GM11168 (cell line): ENCODE measurements around the gene NFIA.

Experiments
- in situ Hi-C: fragments of 300-500 bp; cut with MboI; formaldehyde crosslinking; loops from one replicate; pipeline ENCODE4 v1.12.0; 2022; ENCODE audit warnings: low sequenced_read_pairs; ENCODE audit not compliant: unreplicated experiment

The NFIA gene

GRCh38 chr1:61202854-61203598, 120.7 kb downstream of the NFIA start:
- in situ Hi-C loops = no loop called here

DNA sequence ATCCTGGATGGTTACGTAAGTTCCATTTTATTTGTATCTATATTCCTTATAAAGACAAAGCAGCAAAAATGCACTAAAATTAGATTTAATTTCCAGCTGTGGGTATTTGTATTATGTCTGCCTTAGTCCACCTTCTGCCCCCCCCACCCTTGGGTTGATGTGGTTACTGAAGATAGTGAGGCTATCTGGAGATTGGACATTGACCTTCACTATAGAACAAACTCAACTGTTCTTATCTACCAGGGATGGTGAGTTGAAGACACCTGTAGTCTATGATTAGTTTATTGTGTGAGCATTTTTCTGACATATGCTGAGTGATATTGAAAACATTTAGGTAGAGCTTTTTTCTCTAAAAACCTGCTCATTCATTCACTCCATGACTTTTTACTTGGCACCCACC, 122.2 kb downstream of the NFIA start:
- in situ Hi-C loops = no loop called here

DNA sequence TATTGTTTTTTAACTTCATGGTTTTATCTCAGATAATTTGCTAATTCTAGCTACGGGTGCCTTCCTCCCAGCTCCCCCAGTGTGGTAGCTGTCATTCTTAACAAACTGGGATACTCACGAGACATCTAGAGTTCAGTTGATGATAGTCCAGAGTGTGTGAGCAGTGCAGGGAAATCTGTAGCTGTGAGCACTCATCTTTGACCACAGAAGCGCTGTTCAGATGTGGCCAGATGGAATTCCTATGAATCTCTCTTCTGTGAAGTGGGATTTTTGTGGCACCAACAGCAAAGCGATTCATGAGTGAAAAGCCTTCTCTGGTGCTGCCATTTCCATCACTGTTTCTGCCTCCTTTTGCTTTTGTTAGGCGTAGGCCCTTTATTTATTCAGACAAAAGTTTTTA, 125.1 kb downstream of the NFIA start:
- in situ Hi-C loops = no loop called here

GRCh38 chr1:61208172-61208571, 125.8 kb downstream of the NFIA start:
- in situ Hi-C loops = no loop called here

GRCh38 chr1:61208831-61209230, 126.5 kb downstream of the NFIA start:
- in situ Hi-C loops = no loop called here

DNA sequence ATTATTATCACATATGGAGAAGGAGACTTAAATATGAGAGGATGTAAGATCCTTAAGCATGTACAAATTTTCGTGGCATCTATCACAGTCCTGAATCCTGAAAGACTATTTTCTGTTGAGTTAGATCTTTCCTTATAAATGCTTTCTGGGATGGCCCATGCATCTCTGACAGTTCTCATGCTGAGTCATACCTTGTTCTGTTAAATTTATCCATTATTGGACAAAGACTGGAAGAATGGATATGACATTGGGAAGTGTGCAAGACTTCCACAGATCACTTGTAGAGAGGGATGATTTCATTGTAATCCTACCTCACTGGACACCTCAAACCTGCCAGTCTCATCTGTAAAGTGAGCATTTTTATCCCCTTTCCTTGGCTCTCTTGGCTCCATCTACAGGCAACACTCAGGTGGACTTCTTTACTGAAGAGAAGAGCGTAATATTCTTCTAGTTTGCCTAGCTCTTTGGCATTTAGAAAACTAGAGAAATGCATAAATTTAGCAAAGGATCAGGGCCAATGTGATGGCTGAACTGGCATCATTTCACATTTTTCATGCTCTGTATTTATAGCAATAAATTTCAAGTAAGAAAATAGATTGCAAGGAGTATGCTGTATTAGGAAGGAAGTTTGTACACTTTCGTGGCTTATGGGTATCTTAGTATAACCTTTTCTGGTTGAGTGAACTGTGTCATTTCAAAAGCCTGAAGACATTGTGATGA, 128.2 kb downstream of the NFIA start:
- in situ Hi-C loops = no loop called here

DNA sequence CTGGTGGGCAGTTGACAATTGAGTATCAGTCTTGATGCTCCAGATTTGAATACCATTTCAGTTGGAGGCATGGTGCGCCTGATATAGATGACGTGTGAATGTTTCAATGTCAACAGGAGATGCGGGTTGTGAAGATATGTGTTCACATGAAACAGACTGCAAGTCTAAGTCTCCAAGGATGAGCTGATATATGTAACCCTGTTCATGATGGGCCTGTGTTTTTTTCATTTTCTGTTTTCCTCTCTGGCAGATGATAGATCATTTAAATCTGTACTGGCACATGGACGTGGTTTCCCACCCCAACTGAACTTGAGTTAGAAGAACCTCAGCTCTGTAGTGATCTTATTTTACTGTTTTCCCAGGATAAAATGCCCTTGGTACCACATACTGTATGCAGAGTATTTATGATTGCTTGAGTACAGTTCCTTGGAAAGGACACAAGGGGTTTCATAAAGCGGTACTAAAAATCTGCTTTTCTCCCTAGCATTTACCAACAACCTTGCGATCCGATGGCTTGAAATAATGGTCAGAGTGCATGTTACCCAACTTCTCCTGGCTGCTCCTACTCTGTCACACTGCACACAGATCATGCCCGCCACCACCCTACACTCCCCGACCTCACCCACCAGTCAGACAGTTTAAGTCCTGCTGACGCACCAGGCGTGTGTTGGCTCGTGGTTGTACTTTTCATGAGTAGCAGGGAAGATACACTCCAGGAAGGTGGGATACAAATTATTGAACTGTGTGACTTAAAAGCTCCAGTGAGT, 131.1 kb downstream of the NFIA start:
- in situ Hi-C loops = no loop called here

GRCh38 chr1:61215119-61215518, 132.8 kb downstream of the NFIA start:
- in situ Hi-C loops = no loop called here

DNA sequence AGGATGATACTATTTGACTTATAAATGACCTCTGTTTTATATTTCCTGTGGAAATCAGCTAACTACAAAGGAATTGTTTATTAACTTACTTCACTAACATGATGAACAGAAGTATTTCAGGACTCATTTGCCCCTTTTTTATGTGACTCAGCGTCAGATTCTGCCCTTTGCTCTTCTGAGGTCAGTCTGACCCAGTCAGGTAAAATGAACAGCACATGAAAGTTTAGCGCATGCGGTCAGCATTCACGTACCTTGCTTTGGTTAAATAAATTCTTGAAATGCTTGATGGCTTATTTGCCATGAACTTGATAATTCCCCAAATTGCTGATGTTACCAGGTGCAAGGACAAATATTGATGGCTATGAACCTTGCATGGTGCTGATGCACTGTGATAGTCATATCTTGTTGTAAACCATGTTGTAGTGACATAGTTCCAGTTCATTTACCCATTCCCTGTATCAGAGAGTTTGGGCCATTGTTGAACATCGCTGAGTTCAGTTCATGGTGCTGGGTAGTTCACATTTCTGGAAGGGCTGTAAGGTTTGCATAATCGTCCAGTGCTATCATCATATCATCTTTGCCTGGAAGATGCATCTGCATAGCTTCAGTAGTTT, 133.4 kb downstream of the NFIA start:
- in situ Hi-C loops = no loop called here

- in situ Hi-C loops = no loop called here
Observed at GRCh38 chr1:61220536-61220935, 138.2 kb downstream of the NFIA start.

GRCh38 chr1:61221642-61222041, 139.3 kb downstream of the NFIA start:
- in situ Hi-C loops = no loop called here

GRCh38 chr1:61222240-61222639, 139.9 kb downstream of the NFIA start:
- in situ Hi-C loops = no loop called here

DNA sequence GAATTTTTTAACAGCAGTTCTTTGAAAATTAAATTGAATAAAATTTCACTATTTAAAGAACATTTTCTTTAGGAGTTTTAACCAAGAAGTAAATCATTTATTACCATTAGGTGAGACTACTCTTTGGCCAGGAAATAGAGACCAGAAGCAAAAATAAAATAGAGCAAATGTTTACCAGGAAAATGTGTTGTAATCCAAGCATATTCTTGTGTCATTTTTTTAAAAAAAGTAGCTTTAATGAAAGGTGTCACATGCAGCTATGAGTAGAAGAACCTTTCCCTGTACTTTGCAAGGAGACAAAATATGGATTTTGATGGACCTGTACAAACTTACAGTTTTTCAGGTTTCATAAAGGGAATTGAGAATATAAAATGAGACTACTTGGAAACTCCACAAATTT, 140.8 kb downstream of the NFIA start:
- in situ Hi-C loops = no loop called here

DNA sequence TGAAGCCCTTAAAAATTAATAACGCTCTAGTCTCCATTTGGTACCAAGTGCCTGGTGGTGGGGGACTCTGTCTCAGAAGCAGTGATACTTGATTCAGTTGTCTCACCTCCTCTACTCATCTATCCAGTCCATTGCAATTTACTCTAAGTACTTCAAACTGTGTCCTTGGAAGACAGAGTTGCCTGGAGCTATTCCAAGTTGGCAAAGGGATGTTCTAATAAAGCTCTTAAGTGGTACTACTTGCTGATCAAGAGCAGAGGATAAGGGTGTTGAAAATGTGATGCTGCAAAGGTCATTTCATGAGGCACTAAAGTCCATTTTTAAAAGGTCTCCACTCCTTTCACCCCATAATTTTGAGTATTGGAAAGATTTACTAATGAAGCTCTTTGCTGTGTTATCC, 142.2 kb downstream of the NFIA start:
- in situ Hi-C loops = no loop called here

DNA sequence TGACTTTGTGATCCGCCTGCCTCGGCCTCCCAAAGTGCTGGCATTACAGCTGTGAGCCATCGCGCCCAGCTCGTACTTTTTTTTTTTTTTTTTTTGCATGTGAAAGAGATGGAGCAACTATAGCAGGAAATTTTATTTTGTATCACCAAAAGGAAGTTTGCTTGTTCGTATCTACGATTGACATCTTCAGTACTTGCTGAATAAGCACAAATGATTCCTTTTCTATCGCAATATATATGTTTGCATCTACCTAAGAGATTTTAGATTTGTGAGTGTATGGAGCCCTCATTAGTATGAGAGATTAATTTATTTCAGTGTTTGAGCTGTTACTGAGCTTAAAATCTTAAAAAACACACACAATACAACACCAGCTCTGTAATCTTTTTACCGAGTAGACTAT, 143.1 kb downstream of the NFIA start:
- in situ Hi-C loops = no loop called here

- in situ Hi-C loops = no loop called here
Observed at GRCh38 chr1:61226791-61227567, 144.6 kb downstream of the NFIA start.

GRCh38 chr1:61227857-61228550, 145.6 kb downstream of the NFIA start:
- in situ Hi-C loops = no loop called here

DNA sequence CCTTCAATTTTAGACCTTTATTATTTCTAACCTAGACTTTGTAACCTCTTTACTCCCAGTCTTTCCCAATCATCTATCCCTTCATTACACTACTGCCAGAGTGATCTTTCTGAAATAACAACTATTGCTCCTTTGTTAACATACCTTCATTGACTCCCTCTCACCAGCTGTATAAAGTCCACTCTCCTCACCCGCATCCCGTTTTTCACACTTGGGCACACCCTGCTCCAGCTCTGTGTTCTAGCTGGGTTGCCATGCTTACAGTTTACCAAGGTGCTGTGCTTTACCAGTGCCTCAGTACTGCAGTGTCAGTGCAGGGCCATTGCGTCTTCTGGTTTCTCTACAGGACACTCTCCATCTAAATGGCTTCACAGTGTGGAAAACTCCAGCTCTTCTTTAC, 148.2 kb downstream of the NFIA start:
- in situ Hi-C loops = no loop called here

DNA sequence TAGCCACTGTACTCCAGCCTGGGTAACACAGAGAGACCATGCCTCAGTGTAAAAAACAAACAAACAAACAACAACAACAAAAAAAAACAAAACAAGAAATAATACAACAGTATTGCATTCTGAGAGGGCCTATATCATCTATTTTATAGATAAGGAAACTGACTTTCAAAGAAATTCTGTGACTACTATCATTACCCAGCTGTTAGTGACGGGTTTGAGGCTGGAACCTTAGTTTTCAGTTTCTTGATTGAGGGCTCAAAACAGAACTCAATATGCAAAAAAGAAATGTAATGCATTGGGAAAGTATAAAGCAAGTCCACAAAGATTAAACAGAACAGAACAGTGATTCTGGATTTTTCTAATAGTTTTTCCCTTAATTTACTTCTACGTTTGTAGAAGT, 149.4 kb downstream of the NFIA start:
- in situ Hi-C loops = no loop called here
